ENCODE measurements around the gene MIDN. TPM values are rescaled to one million over a fixed set of nuclear protein-coding genes. Genes with fewer than 3 reads are reported as not detected.

MIDN gene
- polyA plus RNA-seq, 1 donor from 2014 or later: 24.8 TPM

GRCh38 chr19:1286487-1287353 lies 38.3 kb downstream of the MIDN start:
- Histone ChIP-seq H3K27me3 (ENCODE audit: insufficient read depth, low read depth, low read length) (no peaks in the 10 kb centered on the region), H3F3A (ENCODE audit: insufficient read depth, low read length, poor library complexity, severe bottlenecking) (no peaks in the 10 kb centered on the region), H3K27ac (ENCODE audit: low read length) (no peak overlapping the region), H3K9me2 (ENCODE audit: insufficient read depth, low read length) (no peaks in the 10 kb centered on the region), H2AFZ (ENCODE audit: low read depth, low read length) (no peak overlapping the region), H3K4me2 (ENCODE audit: low read length) (peak overlapping the region; percentile 57), H3K9ac (ENCODE audit: low read length) (peak overlapping the region; percentile 77), H3K79me2 (replicated peaks; ENCODE audit: insufficient read depth, low read length) (peaks cover 24% of the 10 kb centered on the region), H3K4me3 (ENCODE audit: low read length) (peak overlapping the region; percentile 92), H3K36me3 (ENCODE audit: insufficient read depth, low read length) (no peaks in the 10 kb centered on the region), H3K9me3 (ENCODE audit: low read length) (no peaks in the 10 kb centered on the region), H4K20me1 (ENCODE audit: insufficient read depth) (no peaks in the 10 kb centered on the region)
- TF ChIP-seq EZH2 (IDR thresholded peaks at IDR 0.05; ENCODE audit: borderline replicate concordance, insufficient read depth, low read length, poor library complexity, severe bottlenecking) (no peak), POLR2AphosphoS5 (IDR thresholded peaks at IDR 0.05) (no peak), MXI1 (conservative IDR thresholded peaks at IDR 0.05; ENCODE audit: poor library complexity, severe bottlenecking) (no peak), RAD21 (conservative IDR thresholded peaks at IDR 0.05) (no peak), SMC3 (conservative IDR thresholded peaks at IDR 0.05; ENCODE audit: poor library complexity) (no peak), EP300 (conservative IDR thresholded peaks at IDR 0.05; ENCODE audit: poor library complexity, severe bottlenecking) (no peak), REST (IDR thresholded peaks at IDR 0.05; ENCODE audit: borderline replicate concordance) (no peak), TAF1 (IDR thresholded peaks at IDR 0.05; ENCODE audit: low read depth) (no peak), CTCF (IDR thresholded peaks at IDR 0.05; ENCODE audit: poor library complexity, severe bottlenecking) (no peak)

GRCh38 chr19:1287354-1288225 lies 39.2 kb downstream of the MIDN start:
- no peak overlapping the region for H2AFZ ChIP-seq (ENCODE audit: low read depth, low read length)
- no peaks in the 10 kb centered on the region for H3K9me2 ChIP-seq (ENCODE audit: insufficient read depth, low read length)
- H3F3A ChIP-seq (ENCODE audit: insufficient read depth, low read length, poor library complexity, severe bottlenecking): no peaks in the 10 kb centered on the region
- no peak for TF ChIP-seq TAF1 (IDR thresholded peaks at IDR 0.05; ENCODE audit: low read depth)
- no peak for TF ChIP-seq MXI1 (conservative IDR thresholded peaks at IDR 0.05; ENCODE audit: poor library complexity, severe bottlenecking)
- TF ChIP-seq EZH2 (IDR thresholded peaks at IDR 0.05; ENCODE audit: borderline replicate concordance, insufficient read depth, low read length, poor library complexity, severe bottlenecking): no peak
- TF ChIP-seq RAD21 (conservative IDR thresholded peaks at IDR 0.05): no peak
- no peak for TF ChIP-seq REST (IDR thresholded peaks at IDR 0.05; ENCODE audit: borderline replicate concordance)
- TF ChIP-seq POLR2AphosphoS5 (IDR thresholded peaks at IDR 0.05): no peak
- no peak for TF ChIP-seq EP300 (conservative IDR thresholded peaks at IDR 0.05; ENCODE audit: poor library complexity, severe bottlenecking)
- TF ChIP-seq CTCF (IDR thresholded peaks at IDR 0.05; ENCODE audit: poor library complexity, severe bottlenecking): no peak
- TF ChIP-seq SMC3 (conservative IDR thresholded peaks at IDR 0.05; ENCODE audit: poor library complexity): no peak
- peaks cover 31% of the 10 kb centered on the region for H3K79me2 ChIP-seq (replicated peaks; ENCODE audit: insufficient read depth, low read length)
- H3K36me3 ChIP-seq (ENCODE audit: insufficient read depth, low read length): no peaks in the 10 kb centered on the region
- no peaks in the 10 kb centered on the region for H4K20me1 ChIP-seq (ENCODE audit: insufficient read depth)
- no peaks in the 10 kb centered on the region for H3K9me3 ChIP-seq (ENCODE audit: low read length)
- peak overlapping the region; percentile 57 for H3K4me2 ChIP-seq (ENCODE audit: low read length)
- peak overlapping the region; percentile 92 for H3K4me3 ChIP-seq (ENCODE audit: low read length)
- peak overlapping the region; percentile 77 for H3K9ac ChIP-seq (ENCODE audit: low read length)
- H3K27ac ChIP-seq (ENCODE audit: low read length): no peak overlapping the region
- no peaks in the 10 kb centered on the region for H3K27me3 ChIP-seq (ENCODE audit: insufficient read depth, low read depth, low read length)
